H9 (cell line): ENCODE data around the gene ARHGAP15. TPM values are rescaled to one million over a fixed set of nuclear protein-coding genes. Genes with fewer than 3 reads are reported as not detected.
"Not testable (repeated sequence)": the region's sequence is repeated elsewhere in the genome, so short reads cannot be mapped to it uniquely, and the experiment has no call there.

Experiments used
- DNase-seq: peaks from one replicate; pipeline ENCODE4 v3.0.0-alpha.2; 2017
- H2AFZ ChIP-seq: one replicate; pipeline ENCODE4 v1.6.1; 2013; ENCODE audit warnings: mild to moderate bottlenecking, low read length, control low read depth, moderate library complexity
- H2AK5ac ChIP-seq: 2 replicates; pipeline ENCODE4 v1.6.1; 2013; ENCODE audit warnings: low read length, control low read depth, mixed read lengths; ENCODE audit not compliant: insufficient read length
- H2BK120ac ChIP-seq: one replicate; pipeline ENCODE4 v1.6.1; 2013; ENCODE audit warnings: low read depth, mild to moderate bottlenecking, low read length, control low read depth, inconsistent platforms; ENCODE audit not compliant: poor library complexity, severe bottlenecking
- H2BK12ac ChIP-seq: 2 replicates; pipeline ENCODE4 v1.6.1; 2013; ENCODE audit warnings: low read length, control low read depth, mixed read lengths, low read depth; ENCODE audit not compliant: insufficient read length
- H2BK15ac ChIP-seq: 2 replicates; pipeline ENCODE4 v1.6.1; 2013; ENCODE audit warnings: low read depth, low read length, control low read depth
- H2BK20ac ChIP-seq: one replicate; pipeline ENCODE4 v1.6.1; 2013; ENCODE audit warnings: low read depth, mild to moderate bottlenecking, low read length, control low read depth, inconsistent platforms; ENCODE audit not compliant: poor library complexity, severe bottlenecking
- H2BK5ac ChIP-seq: 2 replicates; pipeline ENCODE4 v1.6.1; 2013; ENCODE audit warnings: low read length, control low read depth, mixed read lengths; ENCODE audit not compliant: insufficient read length
- H3K14ac ChIP-seq: 2 replicates; pipeline ENCODE4 v1.6.1; 2013; ENCODE audit warnings: low read length, control low read depth; ENCODE audit not compliant: insufficient read depth
- H3K18ac ChIP-seq: 2 replicates; pipeline ENCODE4 v1.6.1; 2013; ENCODE audit warnings: low read depth, mild to moderate bottlenecking, mixed read lengths, low read length, control low read depth; ENCODE audit not compliant: insufficient read length
- H3K23ac ChIP-seq: 2 replicates; pipeline ENCODE4 v1.6.1; 2013; ENCODE audit warnings: low read length, control low read depth, mixed read lengths, low read depth; ENCODE audit not compliant: insufficient read length
- H3K23me2 ChIP-seq: 2 replicates; pipeline ENCODE4 v1.6.1; 2013; ENCODE audit warnings: low read depth, mild to moderate bottlenecking, mixed read lengths, low read length, control low read depth; ENCODE audit not compliant: insufficient read length, poor library complexity, severe bottlenecking
- H3K27ac ChIP-seq: 2 replicates; pipeline ENCODE4 v1.5.1; 2013; ENCODE audit warnings: low read length, control low read depth, mixed read lengths, low read depth; ENCODE audit not compliant: insufficient read length
- H3K27me3 ChIP-seq: 2 replicates; pipeline ENCODE4 v1.6.1; 2013; ENCODE audit warnings: low read length, control low read depth, inconsistent platforms; ENCODE audit not compliant: insufficient read depth
- H3K4ac ChIP-seq: 2 replicates; pipeline ENCODE4 v1.6.1; 2013; ENCODE audit warnings: low read depth, mild to moderate bottlenecking, control low read depth, inconsistent platforms, low read length, moderate library complexity
- H3K4me1 ChIP-seq: 2 replicates; pipeline ENCODE4 v1.6.1; 2013; ENCODE audit warnings: low read length, control low read depth, inconsistent platforms; ENCODE audit not compliant: insufficient read depth
- H3K4me2 ChIP-seq: 2 replicates; pipeline ENCODE4 v1.6.1; 2013; ENCODE audit warnings: low read length, control low read depth, mixed read lengths; ENCODE audit not compliant: insufficient read length, insufficient read depth
- H3K56ac ChIP-seq: 2 replicates; pipeline ENCODE4 v1.6.1; 2013; ENCODE audit warnings: low read depth, mild to moderate bottlenecking, mixed read lengths, low read length, control low read depth; ENCODE audit not compliant: insufficient read length
- H3K79me1 ChIP-seq: 2 replicates; pipeline ENCODE4 v1.6.1; 2013; ENCODE audit warnings: low read depth, mild to moderate bottlenecking, moderate library complexity, low read length, control low read depth, inconsistent platforms; ENCODE audit not compliant: insufficient read depth, poor library complexity, severe bottlenecking
- H3K79me2 ChIP-seq: 2 replicates; pipeline ENCODE4 v1.6.1; 2013; ENCODE audit warnings: low read length, control low read depth, inconsistent platforms; ENCODE audit not compliant: insufficient read depth
- H3K9ac ChIP-seq: 2 replicates; pipeline ENCODE4 v1.6.1; 2013; ENCODE audit warnings: low read length, control low read depth, mixed read lengths; ENCODE audit not compliant: insufficient read length; ENCODE audit errors: extremely low read depth
- H3K9me3 ChIP-seq: one replicate; pipeline ENCODE4 v1.6.1; 2013; ENCODE audit warnings: low read depth, low read length, inconsistent platforms; ENCODE audit not compliant: control insufficient read depth
- H3T11ph ChIP-seq: one replicate; pipeline ENCODE4 v1.6.1; 2013; ENCODE audit warnings: mild to moderate bottlenecking, low read length, control low read depth, inconsistent platforms
- H4K20me1 ChIP-seq: one replicate; pipeline ENCODE4 v1.6.1; 2013; ENCODE audit not compliant: control insufficient read depth, insufficient read length, insufficient read depth
- H4K5ac ChIP-seq: 2 replicates; pipeline ENCODE4 v1.6.1; 2013; ENCODE audit warnings: low read depth, mild to moderate bottlenecking, mixed read lengths, low read length, control low read depth; ENCODE audit not compliant: insufficient read length
- H4K8ac ChIP-seq: replicated peaks from 2 replicates; pipeline ENCODE4 v1.6.1; 2013; ENCODE audit warnings: low read length, control low read depth, mixed read lengths, low read depth; ENCODE audit not compliant: insufficient read length
- H4K91ac ChIP-seq: 2 replicates; pipeline ENCODE4 v1.6.1; 2013; ENCODE audit warnings: low read depth, mild to moderate bottlenecking, moderate library complexity, mixed read lengths, low read length, control low read depth; ENCODE audit not compliant: insufficient read length
- H3K27ac Mint-ChIP-seq, 3 experiments: 2 replicates in 2 of 3; 3 replicates in 1 of 3; pipeline ENCODE4 v1.8.0; 2020 to 2021; ENCODE audit warnings: mixed read lengths in 3 of 3, mild to moderate bottlenecking in 1 of 3, moderate library complexity in 1 of 3
- H3K27me3 Mint-ChIP-seq: 2 replicates; pipeline ENCODE4 v1.8.0; 2021; ENCODE audit warnings: low read depth, mild to moderate bottlenecking, moderate library complexity, mixed read lengths
- H3K36me3 Mint-ChIP-seq, 3 experiments: 2 replicates in 2 of 3; 3 replicates in 1 of 3; pipeline ENCODE4 v1.8.0; 2020 to 2021; ENCODE audit warnings: low read depth in 3 of 3, mixed read lengths in 3 of 3; ENCODE audit not compliant: insufficient read depth in 1 of 3
- H3K4me1 Mint-ChIP-seq, 2 experiments: 2 replicates each; pipeline ENCODE4 v1.8.0; 2020; ENCODE audit warnings: mixed read lengths in 2 of 2
- H3K4me3 Mint-ChIP-seq, 2 experiments: 2 replicates in 1 of 2; 3 replicates in 1 of 2; pipeline ENCODE4 v1.8.0; 2020 to 2021; ENCODE audit warnings: mild to moderate bottlenecking in 2 of 2, mixed read lengths in 2 of 2, moderate library complexity in 1 of 2
- H3K9me3 Mint-ChIP-seq, 2 experiments: 2 replicates in 1 of 2; 3 replicates in 1 of 2; pipeline ENCODE4 v1.8.0; 2020; ENCODE audit warnings: mild to moderate bottlenecking in 2 of 2, mixed read lengths in 2 of 2, moderate library complexity in 1 of 2
- WGBS: extraction: QIAGEN DNeasy Blood & Tissue Kit; methylation state at CpG from one replicate; pipeline ENCODE4 v1.1.7; 2013; ENCODE audit warnings: missing lambda C conversion rate, low lambda C conversion rate, mixed read lengths; ENCODE audit not compliant: insufficient read length; ENCODE audit errors: extremely low coverage; 5-methylcytosine and 5-hydroxymethylcytosine counted together
- total RNA-seq: library from RNA; stranded (reverse); gene quantifications from 2 replicates; pipeline ENCODE4 v1.2.1, GENCODE V29; 2021
- TF ChIP-seq, protein P1 (sequence below): fragments of 200-600 bp; sonication (generic); conservative IDR thresholded peaks from 3 replicates; pipeline ENCODE4 v1.8.0; 2021; ENCODE audit warnings: antibody characterized with exemption, mild to moderate bottlenecking

The ARHGAP15 gene
- total RNA-seq, 1 experiment from 2014 or later = not detected

DNA sequence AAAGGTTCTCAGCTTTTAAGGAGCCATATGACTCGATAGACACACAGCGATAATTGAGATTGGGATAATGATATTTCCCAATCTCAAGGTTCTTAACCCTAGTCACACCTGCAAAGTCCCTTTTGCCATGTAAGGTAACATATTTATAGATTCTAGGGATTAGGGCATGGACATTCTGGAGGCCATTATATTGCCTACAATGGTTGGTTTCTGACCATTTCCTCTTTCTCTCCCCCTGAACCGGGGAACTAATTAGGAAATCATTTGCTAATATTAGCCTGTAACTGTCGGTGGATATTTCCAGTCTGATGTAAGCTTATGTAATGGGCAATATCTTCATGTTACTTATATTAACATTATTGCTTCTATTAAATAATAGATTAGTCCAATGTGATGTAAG, 40.8 kb upstream of the ARHGAP15 start:
- H4K91ac ChIP-seq = no peak overlapping the region
- H2AFZ ChIP-seq = no peak overlapping the region
- H3K27me3 Mint-ChIP-seq = no peaks in the 10 kb centered on the region
- no peak overlapping the region for H2BK20ac ChIP-seq
- TF ChIP-seq, protein P1, sequence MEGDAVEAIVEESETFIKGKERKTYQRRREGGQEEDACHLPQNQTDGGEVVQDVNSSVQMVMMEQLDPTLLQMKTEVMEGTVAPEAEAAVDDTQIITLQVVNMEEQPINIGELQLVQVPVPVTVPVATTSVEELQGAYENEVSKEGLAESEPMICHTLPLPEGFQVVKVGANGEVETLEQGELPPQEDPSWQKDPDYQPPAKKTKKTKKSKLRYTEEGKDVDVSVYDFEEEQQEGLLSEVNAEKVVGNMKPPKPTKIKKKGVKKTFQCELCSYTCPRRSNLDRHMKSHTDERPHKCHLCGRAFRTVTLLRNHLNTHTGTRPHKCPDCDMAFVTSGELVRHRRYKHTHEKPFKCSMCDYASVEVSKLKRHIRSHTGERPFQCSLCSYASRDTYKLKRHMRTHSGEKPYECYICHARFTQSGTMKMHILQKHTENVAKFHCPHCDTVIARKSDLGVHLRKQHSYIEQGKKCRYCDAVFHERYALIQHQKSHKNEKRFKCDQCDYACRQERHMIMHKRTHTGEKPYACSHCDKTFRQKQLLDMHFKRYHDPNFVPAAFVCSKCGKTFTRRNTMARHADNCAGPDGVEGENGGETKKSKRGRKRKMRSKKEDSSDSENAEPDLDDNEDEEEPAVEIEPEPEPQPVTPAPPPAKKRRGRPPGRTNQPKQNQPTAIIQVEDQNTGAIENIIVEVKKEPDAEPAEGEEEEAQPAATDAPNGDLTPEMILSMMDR = no peak
- H3T11ph ChIP-seq = no peak overlapping the region
- H3K56ac ChIP-seq = no peak overlapping the region
- no peaks in the 10 kb centered on the region for H3K36me3 Mint-ChIP-seq
- H3K27ac ChIP-seq = no peak overlapping the region
- H3K18ac ChIP-seq = no peak overlapping the region
- H3K9me3 ChIP-seq = no peaks in the 10 kb centered on the region
- H2BK120ac ChIP-seq = no peak overlapping the region
- H2BK15ac ChIP-seq = no peak overlapping the region
- no peaks in the 10 kb centered on the region for H4K20me1 ChIP-seq
- no peaks in the 10 kb centered on the region for H3K79me1 ChIP-seq
- H4K5ac ChIP-seq = no peak overlapping the region
- H3K4me2 ChIP-seq = no peak overlapping the region
- no peaks in the 10 kb centered on the region for H3K79me2 ChIP-seq
- H3K9ac ChIP-seq = no peak overlapping the region
- WGBS = no CpG with 5 or more reads among the region's 4 CpGs
- H3K27me3 ChIP-seq = no peaks in the 10 kb centered on the region
- H3K4ac ChIP-seq = no peak overlapping the region
- no peak overlapping the region for H4K8ac ChIP-seq
- H3K23ac ChIP-seq = no peak overlapping the region
- no peak for DNase-seq
- H3K4me1 Mint-ChIP-seq = no peaks in the 10 kb centered on the region
- no peak overlapping the region for H3K27ac Mint-ChIP-seq
- H3K23me2 ChIP-seq = no peaks in the 10 kb centered on the region
- H2BK12ac ChIP-seq = no peak overlapping the region
- no peaks in the 10 kb centered on the region for H3K4me1 ChIP-seq
- H3K4me3 Mint-ChIP-seq = no peak overlapping the region
- 0 out of 5 replicates have a peak, but pooled peaks cover 0 to 2% of the 10 kb centered on the region in 2 experiments for H3K9me3 Mint-ChIP-seq
- H2AK5ac ChIP-seq = no peak overlapping the region
- no peak overlapping the region for H2BK5ac ChIP-seq
- H3K14ac ChIP-seq = no peak overlapping the region

DNA sequence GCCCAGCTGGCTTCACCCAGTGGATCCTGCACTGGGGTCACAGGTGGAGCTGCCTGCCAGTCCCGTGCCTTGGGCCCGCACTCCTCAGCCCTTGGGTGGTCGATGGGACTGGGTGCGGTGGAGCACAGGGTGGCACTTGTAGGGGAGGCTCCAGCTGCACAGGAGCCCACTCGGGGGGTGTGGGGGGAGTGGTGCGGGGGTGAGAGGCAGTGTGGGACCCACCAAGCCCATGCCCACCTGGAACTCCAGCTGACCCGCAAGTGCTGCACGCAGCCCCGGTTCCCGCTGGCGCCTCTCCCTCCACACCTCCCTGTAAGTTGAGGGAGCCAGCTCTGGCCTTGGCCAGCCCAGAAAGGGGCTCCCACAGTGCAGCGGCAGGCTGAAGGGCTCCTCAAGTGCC, 39.7 kb upstream of the ARHGAP15 start:
- H2BK120ac ChIP-seq, H3K56ac ChIP-seq, H2AFZ ChIP-seq, H3K27me3 Mint-ChIP-seq, H3K23ac ChIP-seq, H3K18ac ChIP-seq, H3K4me2 ChIP-seq, H3K23me2 ChIP-seq, H2BK5ac ChIP-seq, H4K5ac ChIP-seq, H3K27ac Mint-ChIP-seq, H3K4me3 Mint-ChIP-seq, H3K36me3 Mint-ChIP-seq, H3K4me1 ChIP-seq, H3K79me2 ChIP-seq, H3K79me1 ChIP-seq, H4K91ac ChIP-seq, H3K9me3 ChIP-seq, H3K14ac ChIP-seq, H2AK5ac ChIP-seq, H3K4me1 Mint-ChIP-seq, H3K27ac ChIP-seq, H2BK20ac ChIP-seq, H3T11ph ChIP-seq, H2BK12ac ChIP-seq, H2BK15ac ChIP-seq, H3K27me3 ChIP-seq, DNase-seq, H3K4ac ChIP-seq, H3K9ac ChIP-seq, H3K9me3 Mint-ChIP-seq, H4K8ac ChIP-seq, H4K20me1 ChIP-seq: not testable (repeated sequence)
- no CpG with 5 or more reads among the region's 12 CpGs for WGBS
